NCI-H2196 (cell line): ENCODE data around the gene POC1B.
A peak's percentile ranks its signal among the peaks of the same experiment; 100 is the strongest.
"Not testable (repeated sequence)": the region's sequence is repeated elsewhere in the genome, so short reads cannot be mapped to it uniquely, and the experiment has no call there.

Experiments
- DNase-seq: peaks from one replicate; lab custom pipeline; 2025; ENCODE audit not compliant: unreplicated experiment; lab: John Stamatoyannopoulos, UW

The POC1B gene

DNA sequence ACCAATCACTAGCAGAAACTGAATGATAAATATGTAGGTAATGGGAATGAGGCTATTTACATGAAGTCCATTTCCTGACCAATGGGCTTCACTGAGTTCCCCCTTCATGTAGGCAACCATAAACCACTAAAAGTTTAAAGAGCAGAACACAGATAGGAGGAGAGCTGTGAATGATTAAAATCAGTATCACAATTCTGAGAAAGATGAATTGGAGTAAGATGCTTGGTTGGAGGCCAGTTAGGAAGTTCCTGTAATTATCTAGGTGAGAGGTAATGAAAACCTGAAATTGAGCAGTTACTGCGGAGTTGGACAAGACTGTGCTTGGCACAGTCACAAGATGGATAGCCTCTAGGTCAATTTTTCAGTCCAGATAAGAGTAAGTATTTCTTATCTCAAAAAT, 57.8 kb downstream of the POC1B start:
- DNase-seq: no peak

- no peak for DNase-seq
Measured at GRCh38 chr12:89464974-89465592, 60.8 kb downstream of the POC1B start.

GRCh38 chr12:89461649-89462612, 63.9 kb downstream of the POC1B start:
- peak; percentile 72 for DNase-seq

DNA sequence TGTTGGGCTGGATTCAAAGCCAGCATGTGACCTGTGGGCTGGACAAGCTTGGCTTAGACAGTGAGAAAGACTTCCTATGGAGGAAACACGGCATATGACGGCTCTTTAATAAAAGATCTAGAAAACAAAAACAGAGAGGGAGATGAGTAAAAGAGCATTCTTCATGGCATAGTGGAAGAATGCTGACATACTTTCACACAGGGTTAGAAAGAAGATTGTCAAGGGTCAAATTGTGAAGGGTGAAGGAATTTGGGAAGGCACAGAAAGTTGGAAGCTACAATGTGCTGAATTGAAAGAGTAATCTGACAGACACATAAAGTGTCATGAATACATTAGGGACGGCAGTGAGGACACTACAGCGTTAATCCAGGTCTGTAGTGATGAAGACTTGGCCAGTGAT, 64.7 kb downstream of the POC1B start:
- DNase-seq: no peak

DNA sequence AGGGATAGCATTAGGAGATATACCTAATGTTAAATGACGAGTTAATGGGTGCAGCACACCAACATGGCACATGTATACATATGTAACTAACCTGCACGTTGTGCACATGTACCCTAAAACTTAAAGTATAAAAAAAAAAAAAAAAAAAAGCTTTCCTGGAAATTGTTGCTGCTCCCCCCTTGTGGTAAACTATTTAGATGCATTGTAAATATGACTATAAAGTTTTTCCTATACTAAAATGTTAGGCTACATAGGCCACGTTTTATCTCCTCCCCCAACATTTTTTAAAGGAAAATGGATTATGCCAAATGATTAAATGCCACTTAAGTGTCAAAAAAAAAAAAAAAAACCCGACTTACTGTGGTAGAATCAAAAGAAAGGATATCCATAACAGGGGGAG, 66.6 kb downstream of the POC1B start:
- DNase-seq: not testable (repeated sequence)

DNA sequence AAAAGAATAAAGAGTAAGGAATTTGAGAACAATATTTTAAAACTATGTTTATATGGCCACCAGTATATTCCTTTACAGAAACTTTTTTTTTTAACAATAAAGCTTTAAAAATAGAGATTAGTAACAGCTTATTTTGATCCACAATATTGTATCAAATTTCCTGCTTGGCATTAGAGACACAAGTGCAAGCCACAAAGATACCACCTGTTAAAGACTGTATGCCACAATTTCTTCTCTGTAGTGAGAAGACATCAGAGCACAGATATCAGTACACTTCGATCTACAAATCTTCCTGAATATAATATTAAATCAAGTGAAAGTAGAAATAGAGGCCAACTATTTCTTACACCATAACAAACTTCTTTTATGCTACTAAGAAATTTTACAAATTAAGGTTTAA, 69.3 kb downstream of the POC1B start:
- no peak for DNase-seq

DNA sequence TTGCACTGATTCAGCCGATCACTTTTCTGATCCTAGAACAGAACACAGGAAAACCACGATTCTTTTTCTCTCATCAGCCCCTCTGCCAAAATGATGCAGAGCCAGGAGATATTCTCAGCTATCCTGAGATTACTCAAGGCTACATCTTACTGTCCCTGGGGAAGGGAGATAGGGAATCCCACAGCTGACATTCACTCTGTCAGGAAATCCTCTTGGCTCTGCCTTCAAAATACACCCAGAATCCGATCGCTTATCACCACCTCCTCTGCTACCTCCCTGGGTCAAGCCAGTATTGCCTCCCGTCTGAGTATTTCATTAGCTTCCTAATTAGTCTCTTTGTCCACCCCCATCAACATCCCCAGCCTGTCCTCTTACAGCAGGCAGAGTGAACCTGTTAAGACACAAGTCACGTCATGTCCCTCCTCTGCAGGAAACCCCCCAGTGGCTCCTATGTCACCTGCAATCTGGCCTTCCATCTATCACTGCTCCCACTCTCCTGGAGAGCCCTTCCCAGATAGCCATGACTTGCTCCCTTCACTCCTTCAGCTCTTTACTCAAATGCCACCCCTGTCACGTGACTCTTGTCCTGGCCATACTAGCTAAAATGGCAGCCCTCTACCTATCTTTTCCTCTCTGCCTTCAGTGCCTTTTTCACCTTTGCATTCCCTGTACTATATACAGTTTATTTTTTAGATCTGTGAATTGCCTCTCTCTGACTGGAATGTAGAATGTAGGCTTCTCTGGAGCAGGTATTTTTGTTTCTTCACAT, 71.6 kb downstream of the POC1B start:
- no peak for DNase-seq

GRCh38 chr12:89453121-89453978, 72.5 kb downstream of the POC1B start:
- DNase-seq: no peak

DNA sequence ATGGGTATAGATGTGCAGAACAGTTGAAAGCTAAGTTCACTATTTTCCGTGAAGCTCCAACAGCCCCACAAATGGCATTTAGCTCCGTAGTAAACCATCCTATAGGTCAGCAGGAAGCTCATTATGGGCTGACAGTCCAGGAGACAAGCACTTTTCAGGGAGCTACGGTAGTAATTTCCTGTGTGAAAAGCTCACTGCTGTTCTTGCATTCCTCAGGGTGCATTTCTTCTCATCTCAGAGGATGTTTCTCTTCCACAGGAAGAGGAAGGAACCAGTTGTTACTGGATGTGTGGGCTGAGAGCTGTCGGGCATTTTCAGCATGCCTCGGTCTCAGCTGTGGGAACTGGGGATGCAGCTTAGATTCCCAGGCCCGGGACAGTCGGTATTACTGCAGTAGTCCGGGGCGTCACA, 74.0 kb downstream of the POC1B start:
- no peak for DNase-seq

- DNase-seq: no peak
Measured at GRCh38 chr12:89450907-89451306, 74.9 kb downstream of the POC1B start.

DNA sequence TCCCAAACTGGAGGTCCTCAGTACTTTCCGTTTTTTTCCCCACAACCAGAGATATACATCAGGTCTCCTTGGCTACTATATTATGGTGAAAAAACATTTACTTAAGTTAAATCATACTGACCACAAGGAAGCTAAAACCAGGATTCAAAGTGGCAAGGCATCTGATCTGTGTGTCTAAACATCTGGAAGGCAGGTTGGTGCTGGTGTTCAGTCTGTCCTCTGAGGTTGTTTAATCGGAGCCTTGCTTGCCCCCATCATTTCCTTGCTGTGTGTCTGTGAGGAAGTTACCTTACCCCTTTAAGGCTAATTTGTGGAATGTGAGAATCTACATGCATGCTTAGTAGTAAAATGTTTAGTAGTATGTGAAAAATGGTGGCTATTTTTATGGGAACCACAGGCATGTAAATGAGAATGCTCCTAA, 76.9 kb downstream of the POC1B start:
- DNase-seq: no peak

DNA sequence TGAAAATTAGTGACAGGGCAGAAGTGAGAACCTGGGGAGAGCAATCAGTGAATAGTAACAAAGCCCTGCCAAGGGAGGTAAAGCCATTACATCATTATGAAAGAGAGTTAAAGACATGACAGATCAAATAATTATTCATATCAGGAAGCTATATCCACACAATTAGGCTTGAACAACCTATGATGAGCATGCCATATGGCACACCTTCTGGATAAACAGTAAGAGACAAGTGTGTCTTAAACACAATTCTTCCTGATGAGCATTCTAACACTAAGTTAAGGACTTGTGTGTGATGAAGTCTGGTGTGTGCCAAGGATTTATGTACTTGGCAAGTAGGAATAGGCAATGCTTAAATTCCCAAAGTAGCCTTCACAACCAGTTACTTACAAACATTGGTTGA, 77.3 kb downstream of the POC1B start:
- no peak for DNase-seq

DNA sequence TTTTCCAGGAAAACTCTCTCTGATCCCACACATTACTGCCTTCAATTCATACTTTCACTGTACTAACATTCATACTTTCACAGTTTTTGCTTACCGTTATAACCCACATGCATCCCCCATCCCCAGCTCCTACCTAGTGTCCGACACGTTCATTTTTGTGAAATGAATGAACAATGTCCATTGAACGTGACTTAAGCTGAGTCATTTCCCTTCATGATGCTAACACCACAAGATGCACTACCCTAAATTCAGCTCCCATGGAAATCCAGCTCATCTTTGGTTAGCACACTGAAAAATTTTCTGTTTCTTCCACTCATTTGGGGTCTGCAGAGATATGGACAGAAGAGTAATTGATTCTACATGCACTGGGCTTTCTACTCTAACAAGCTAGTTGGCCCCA, 85.9 kb downstream of the POC1B start:
- DNase-seq: no peak

- DNase-seq: no peak
Measured at GRCh38 chr12:89437231-89437630, 88.6 kb downstream of the POC1B start.

- no peak for DNase-seq
Measured at GRCh38 chr12:89436062-89436461, 89.8 kb downstream of the POC1B start.

GRCh38 chr12:89433634-89434033, 92.2 kb downstream of the POC1B start:
- DNase-seq: no peak

GRCh38 chr12:89432396-89432795, 93.5 kb downstream of the POC1B start:
- no peak for DNase-seq

DNA sequence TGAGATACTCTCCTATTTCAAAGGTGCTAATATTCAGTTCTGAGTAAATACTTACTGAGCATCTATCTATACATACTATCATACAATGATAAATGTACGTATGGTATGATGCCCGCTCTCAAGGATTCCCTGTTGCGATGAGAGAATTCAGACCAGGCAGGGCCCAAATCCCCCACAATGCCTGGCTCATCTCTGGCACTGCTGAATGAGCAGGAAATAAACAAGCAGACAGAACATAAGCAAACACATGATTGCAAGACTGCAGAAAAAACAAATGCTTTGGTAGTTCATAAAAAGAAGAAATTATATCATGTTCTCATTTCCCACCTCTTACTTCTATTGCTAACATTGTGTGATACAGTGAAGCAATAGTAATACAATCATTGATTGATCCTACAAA, 96.3 kb downstream of the POC1B start:
- no peak for DNase-seq

- DNase-seq: no peak
Measured at GRCh38 chr12:89427508-89428156, 98.2 kb downstream of the POC1B start.

- DNase-seq: no peak
Measured at GRCh38 chr12:89424846-89425245, 101.0 kb downstream of the POC1B start.
